Measurements from ENCODE around the gene TPSAB1. TPM values are rescaled to one million over a fixed set of nuclear protein-coding genes. Genes with fewer than 3 reads are reported as not detected.

Gene TPSAB1
- total RNA-seq, 1 experiment from 2014 or later: not detected

DNA sequence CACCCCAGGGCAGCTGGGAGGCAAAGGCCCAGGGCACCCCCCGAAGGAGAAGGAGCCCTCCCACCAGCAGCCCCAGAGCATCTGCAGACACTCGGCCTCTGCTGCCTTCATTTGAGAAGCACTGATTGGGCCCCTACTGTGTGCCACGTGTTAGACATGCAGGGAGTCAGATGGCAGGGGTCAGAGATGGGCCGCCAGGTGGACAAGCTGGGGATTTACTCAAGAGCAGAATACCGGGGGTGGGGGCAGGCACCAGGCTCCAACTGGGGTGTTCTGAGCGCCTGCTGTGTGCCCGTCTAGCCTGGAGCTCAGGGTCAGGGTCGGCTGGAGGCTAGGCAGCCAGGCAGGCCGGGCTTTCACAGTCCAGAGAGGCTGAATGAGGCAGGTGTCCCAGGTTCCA lies 34.2 kb upstream of the TPSAB1 start:
- Histone ChIP-seq H3K9me2 (replicated peaks; ENCODE audit: insufficient read depth, low read length) (no peaks in the 10 kb centered on the region), H3K79me2 (ENCODE audit: low read length) (no peaks in the 10 kb centered on the region), H3K9me3 (ENCODE audit: low read length) (no peaks in the 10 kb centered on the region), H3K27me3 (ENCODE audit: low read length) (no peaks in the 10 kb centered on the region), H3K4me2 (ENCODE audit: low read depth, low read length, poor library complexity, severe bottlenecking) (no peak overlapping the region), H3K9ac (ENCODE audit: low read length) (no peak overlapping the region), H3K4me3 (ENCODE audit: low read length) (no peak overlapping the region), H3K27ac (ENCODE audit: low read length) (no peak overlapping the region), H3K36me3 (ENCODE audit: insufficient read depth, low read length) (no peaks in the 10 kb centered on the region), H2AFZ (ENCODE audit: low read length) (no peak overlapping the region), H3K4me1 (ENCODE audit: low read length) (no peaks in the 10 kb centered on the region), H4K20me1 (ENCODE audit: insufficient read depth, low read depth, low read length) (no peaks in the 10 kb centered on the region)
- peak; percentile 48 for DNase-seq

DNA sequence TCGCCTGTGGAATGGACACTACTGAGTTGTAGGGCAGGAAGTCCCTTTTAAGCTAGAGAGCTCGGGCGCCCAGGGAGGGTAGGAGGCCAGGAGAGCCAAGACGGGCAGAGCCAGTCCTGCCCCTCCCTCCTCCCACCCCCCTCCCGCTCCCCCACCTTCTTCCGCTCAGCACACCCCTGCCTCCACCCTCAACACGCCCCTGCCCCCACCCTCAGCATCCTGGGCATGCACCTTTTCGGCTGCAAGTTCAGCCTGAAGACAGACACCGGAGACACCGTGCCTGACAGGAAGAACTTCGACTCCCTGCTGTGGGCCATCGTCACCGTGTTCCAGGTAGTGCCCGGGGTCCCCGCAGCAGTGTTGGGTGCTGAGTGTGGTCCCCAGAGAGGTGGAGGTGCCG lies 33.7 kb upstream of the TPSAB1 start:
- no peaks in the 10 kb centered on the region for H3K4me1 ChIP-seq (ENCODE audit: low read length)
- no peaks in the 10 kb centered on the region for H3K27me3 ChIP-seq (ENCODE audit: low read length)
- H3K36me3 ChIP-seq (ENCODE audit: insufficient read depth, low read length): no peaks in the 10 kb centered on the region
- H4K20me1 ChIP-seq (ENCODE audit: insufficient read depth, low read depth, low read length): no peaks in the 10 kb centered on the region
- no peak overlapping the region for H3K9ac ChIP-seq (ENCODE audit: low read length)
- H3K9me2 ChIP-seq (replicated peaks; ENCODE audit: insufficient read depth, low read length): no peaks in the 10 kb centered on the region
- H3K4me2 ChIP-seq (ENCODE audit: low read depth, low read length, poor library complexity, severe bottlenecking): no peak overlapping the region
- H3K79me2 ChIP-seq (ENCODE audit: low read length): no peaks in the 10 kb centered on the region
- no peaks in the 10 kb centered on the region for H3K9me3 ChIP-seq (ENCODE audit: low read length)
- H3K27ac ChIP-seq (ENCODE audit: low read length): no peak overlapping the region
- no peak overlapping the region for H3K4me3 ChIP-seq (ENCODE audit: low read length)
- no peak for DNase-seq
- H2AFZ ChIP-seq (ENCODE audit: low read length): no peak overlapping the region

DNA sequence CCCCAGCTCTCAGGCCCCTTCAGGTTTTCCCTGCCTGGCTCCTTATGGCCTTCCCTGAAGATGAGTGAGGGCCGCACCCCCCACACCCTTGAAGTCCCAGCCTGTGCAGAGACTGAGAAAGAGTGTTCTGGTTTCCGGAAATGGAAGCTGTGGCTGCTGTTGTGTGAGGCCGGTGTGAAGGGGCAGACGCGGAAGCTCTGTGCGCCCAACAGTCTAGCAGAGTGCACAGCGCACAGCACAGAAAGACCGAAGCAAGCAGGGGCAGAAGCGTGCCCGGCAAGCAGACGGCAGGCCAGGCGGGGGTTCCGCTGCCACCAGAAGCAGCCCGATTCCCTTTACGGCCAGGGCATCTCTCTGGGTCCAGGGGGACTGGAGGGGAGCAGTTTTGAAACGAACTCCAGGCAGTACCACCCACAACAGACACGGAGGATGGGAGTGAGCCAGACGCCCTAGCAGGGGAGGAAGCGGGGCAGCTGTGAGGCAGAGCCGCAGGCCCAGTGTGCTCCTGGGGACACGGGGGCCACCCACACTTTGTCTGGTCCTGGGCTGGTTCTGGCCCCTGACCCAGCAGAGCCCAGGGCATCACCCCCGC lies 32.2 kb upstream of the TPSAB1 start:
- H3K4me1 ChIP-seq (ENCODE audit: low read length): no peaks in the 10 kb centered on the region
- no peak overlapping the region for H3K4me3 ChIP-seq (ENCODE audit: low read length)
- H3K9me3 ChIP-seq (ENCODE audit: low read length): no peaks in the 10 kb centered on the region
- no peaks in the 10 kb centered on the region for H4K20me1 ChIP-seq (ENCODE audit: insufficient read depth, low read depth, low read length)
- no peaks in the 10 kb centered on the region for H3K36me3 ChIP-seq (ENCODE audit: insufficient read depth, low read length)
- no peaks in the 10 kb centered on the region for H3K27me3 ChIP-seq (ENCODE audit: low read length)
- H3K27ac ChIP-seq (ENCODE audit: low read length): no peak overlapping the region
- DNase-seq: no peak
- no peaks in the 10 kb centered on the region for H3K79me2 ChIP-seq (ENCODE audit: low read length)
- no peak overlapping the region for H3K9ac ChIP-seq (ENCODE audit: low read length)
- H3K9me2 ChIP-seq (replicated peaks; ENCODE audit: insufficient read depth, low read length): no peaks in the 10 kb centered on the region
- H3K4me2 ChIP-seq (ENCODE audit: low read depth, low read length, poor library complexity, severe bottlenecking): no peak overlapping the region
- H2AFZ ChIP-seq (ENCODE audit: low read length): no peak overlapping the region

DNA sequence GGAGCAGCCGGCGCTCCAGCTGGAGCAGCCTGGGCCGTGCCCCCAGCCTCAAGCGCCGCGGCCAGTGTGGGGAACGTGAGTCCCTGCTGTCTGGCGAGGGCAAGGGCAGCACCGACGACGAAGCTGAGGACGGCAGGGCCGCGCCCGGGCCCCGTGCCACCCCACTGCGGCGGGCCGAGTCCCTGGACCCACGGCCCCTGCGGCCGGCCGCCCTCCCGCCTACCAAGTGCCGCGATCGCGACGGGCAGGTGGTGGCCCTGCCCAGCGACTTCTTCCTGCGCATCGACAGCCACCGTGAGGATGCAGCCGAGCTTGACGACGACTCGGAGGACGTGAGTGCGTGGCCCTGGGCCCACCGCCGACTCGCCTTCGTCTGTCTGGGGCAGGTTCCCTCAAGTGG lies 31.4 kb upstream of the TPSAB1 start:
- Histone ChIP-seq H3K36me3 (ENCODE audit: insufficient read depth, low read length) (no peaks in the 10 kb centered on the region), H3K9me2 (replicated peaks; ENCODE audit: insufficient read depth, low read length) (no peaks in the 10 kb centered on the region), H3K79me2 (ENCODE audit: low read length) (no peaks in the 10 kb centered on the region), H3K9me3 (ENCODE audit: low read length) (no peaks in the 10 kb centered on the region), H2AFZ (ENCODE audit: low read length) (no peak overlapping the region), H3K4me2 (ENCODE audit: low read depth, low read length, poor library complexity, severe bottlenecking) (no peak overlapping the region), H3K9ac (ENCODE audit: low read length) (no peak overlapping the region), H3K27ac (ENCODE audit: low read length) (no peak overlapping the region), H3K4me1 (ENCODE audit: low read length) (no peaks in the 10 kb centered on the region), H3K4me3 (ENCODE audit: low read length) (no peak overlapping the region), H3K27me3 (ENCODE audit: low read length) (no peaks in the 10 kb centered on the region), H4K20me1 (ENCODE audit: insufficient read depth, low read depth, low read length) (no peaks in the 10 kb centered on the region; the same call in 1 of the 2 replicates)
- no peak for DNase-seq

DNA sequence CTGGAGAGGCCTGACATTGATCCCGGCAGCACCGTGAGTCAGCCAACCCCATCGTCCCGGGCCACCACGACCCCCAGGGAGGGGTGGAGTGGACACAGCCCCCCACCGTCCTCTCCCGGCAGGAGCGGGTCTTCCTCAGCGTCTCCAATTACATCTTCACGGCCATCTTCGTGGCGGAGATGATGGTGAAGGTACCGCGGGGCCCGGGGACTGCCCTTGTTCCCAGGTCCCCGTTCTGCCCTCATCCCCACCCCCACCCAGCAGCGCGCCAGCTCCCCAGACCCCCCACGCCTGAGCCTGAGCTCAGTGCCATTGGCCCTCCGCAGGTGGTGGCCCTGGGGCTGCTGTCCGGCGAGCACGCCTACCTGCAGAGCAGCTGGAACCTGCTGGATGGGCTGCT lies 30.0 kb upstream of the TPSAB1 start:
- Histone ChIP-seq H4K20me1 (ENCODE audit: insufficient read depth, low read depth, low read length) (no peaks in the 10 kb centered on the region; the same call in 1 of the 2 replicates), H3K79me2 (ENCODE audit: low read length) (no peaks in the 10 kb centered on the region), H3K27me3 (ENCODE audit: low read length) (no peaks in the 10 kb centered on the region), H3K9me2 (replicated peaks; ENCODE audit: insufficient read depth, low read length) (no peaks in the 10 kb centered on the region), H3K9ac (ENCODE audit: low read length) (no peak overlapping the region), H3K27ac (ENCODE audit: low read length) (no peak overlapping the region), H3K36me3 (ENCODE audit: insufficient read depth, low read length) (no peaks in the 10 kb centered on the region), H2AFZ (ENCODE audit: low read length) (no peak overlapping the region), H3K9me3 (ENCODE audit: low read length) (no peaks in the 10 kb centered on the region), H3K4me2 (ENCODE audit: low read depth, low read length, poor library complexity, severe bottlenecking) (no peak overlapping the region), H3K4me1 (ENCODE audit: low read length) (no peaks in the 10 kb centered on the region), H3K4me3 (ENCODE audit: low read length) (no peak overlapping the region)
- DNase-seq: no peak

DNA sequence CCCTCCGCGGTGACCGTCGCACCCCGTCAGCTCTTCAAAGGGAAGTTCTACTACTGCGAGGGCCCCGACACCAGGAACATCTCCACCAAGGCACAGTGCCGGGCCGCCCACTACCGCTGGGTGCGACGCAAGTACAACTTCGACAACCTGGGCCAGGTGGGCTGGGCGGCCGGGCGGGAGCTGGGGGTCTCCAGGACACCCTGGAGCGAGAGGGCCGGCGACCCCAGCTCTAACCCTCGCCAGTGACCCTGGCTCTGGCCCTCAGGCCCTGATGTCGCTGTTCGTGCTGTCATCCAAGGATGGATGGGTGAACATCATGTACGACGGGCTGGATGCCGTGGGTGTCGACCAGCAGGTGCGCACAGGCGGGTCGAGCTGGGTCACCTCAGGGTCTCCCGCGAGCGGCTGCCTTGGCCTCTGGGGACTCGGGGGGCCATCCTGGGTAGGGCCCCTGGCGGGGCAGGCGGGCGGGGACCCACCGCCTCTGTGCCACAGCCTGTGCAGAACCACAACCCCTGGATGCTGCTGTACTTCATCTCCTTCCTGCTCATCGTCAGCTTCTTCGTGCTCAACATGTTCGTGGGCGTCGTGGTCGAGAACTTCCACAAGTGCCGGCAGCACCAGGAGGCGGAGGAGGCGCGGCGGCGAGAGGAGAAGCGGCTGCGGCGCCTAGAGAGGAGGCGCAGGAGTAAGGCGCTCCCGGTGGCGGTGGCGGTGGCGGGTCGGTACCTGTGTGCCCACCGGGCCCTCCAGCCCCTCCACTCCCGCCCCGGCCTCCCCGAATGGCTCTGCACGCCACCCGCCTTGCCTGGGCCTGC lies 28.8 kb upstream of the TPSAB1 start:
- H3K9me3 ChIP-seq (ENCODE audit: low read length): no peaks in the 10 kb centered on the region
- H3K4me1 ChIP-seq (ENCODE audit: low read length): no peaks in the 10 kb centered on the region
- no peak overlapping the region for H2AFZ ChIP-seq (ENCODE audit: low read length)
- no peaks in the 10 kb centered on the region for H3K36me3 ChIP-seq (ENCODE audit: insufficient read depth, low read length)
- H3K4me2 ChIP-seq (ENCODE audit: low read depth, low read length, poor library complexity, severe bottlenecking): no peak overlapping the region
- H3K9me2 ChIP-seq (replicated peaks; ENCODE audit: insufficient read depth, low read length): no peaks in the 10 kb centered on the region
- no peak overlapping the region for H3K4me3 ChIP-seq (ENCODE audit: low read length)
- no peak overlapping the region for H3K27ac ChIP-seq (ENCODE audit: low read length)
- no peaks in the 10 kb centered on the region; the same call in 1 of the 2 replicates for H4K20me1 ChIP-seq (ENCODE audit: insufficient read depth, low read depth, low read length)
- no peaks in the 10 kb centered on the region for H3K27me3 ChIP-seq (ENCODE audit: low read length)
- no peak overlapping the region for H3K9ac ChIP-seq (ENCODE audit: low read length)
- H3K79me2 ChIP-seq (ENCODE audit: low read length): no peaks in the 10 kb centered on the region
- no peak for DNase-seq

DNA sequence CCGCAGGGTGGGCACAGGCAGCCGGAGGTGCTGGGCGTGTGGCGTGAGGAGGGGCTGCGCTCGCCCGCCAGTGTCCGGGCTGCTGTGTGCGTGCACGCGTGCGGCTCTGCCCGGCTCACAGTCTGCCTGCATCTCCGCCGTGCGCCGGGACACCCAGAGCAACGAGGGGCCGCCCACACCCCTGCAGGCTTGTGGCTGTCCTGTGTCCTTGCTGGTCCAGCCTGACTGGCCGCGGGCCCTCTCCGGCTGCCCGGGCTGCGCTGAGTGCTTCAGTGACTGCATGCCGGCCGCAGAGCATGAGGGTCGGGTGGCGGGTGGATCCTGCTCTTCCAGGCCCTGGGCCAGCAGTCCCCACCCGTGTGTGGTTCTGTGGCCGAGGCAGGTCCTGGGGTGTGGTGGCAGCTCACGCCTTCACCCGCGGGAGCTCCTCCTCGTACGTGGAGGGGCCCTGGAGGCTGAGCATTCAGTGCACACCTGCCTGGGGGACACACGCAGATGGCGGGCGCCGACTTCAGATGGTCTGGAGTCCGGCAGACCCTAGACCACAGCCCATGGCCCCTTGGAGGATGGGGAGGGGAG lies 27.8 kb upstream of the TPSAB1 start:
- Histone ChIP-seq H3K4me3 (ENCODE audit: low read length) (no peak overlapping the region), H3K9me3 (ENCODE audit: low read length) (no peaks in the 10 kb centered on the region), H3K9ac (ENCODE audit: low read length) (no peak overlapping the region), H3K27me3 (ENCODE audit: low read length) (no peaks in the 10 kb centered on the region), H3K4me1 (ENCODE audit: low read length) (no peaks in the 10 kb centered on the region), H4K20me1 (ENCODE audit: insufficient read depth, low read depth, low read length) (no peaks in the 10 kb centered on the region; the same call in 1 of the 2 replicates), H3K79me2 (ENCODE audit: low read length) (no peaks in the 10 kb centered on the region), H3K36me3 (ENCODE audit: insufficient read depth, low read length) (no peaks in the 10 kb centered on the region), H3K27ac (ENCODE audit: low read length) (no peak overlapping the region), H2AFZ (ENCODE audit: low read length) (no peak overlapping the region), H3K4me2 (ENCODE audit: low read depth, low read length, poor library complexity, severe bottlenecking) (no peak overlapping the region), H3K9me2 (replicated peaks; ENCODE audit: insufficient read depth, low read length) (no peaks in the 10 kb centered on the region)
- DNase-seq: no peak

DNA sequence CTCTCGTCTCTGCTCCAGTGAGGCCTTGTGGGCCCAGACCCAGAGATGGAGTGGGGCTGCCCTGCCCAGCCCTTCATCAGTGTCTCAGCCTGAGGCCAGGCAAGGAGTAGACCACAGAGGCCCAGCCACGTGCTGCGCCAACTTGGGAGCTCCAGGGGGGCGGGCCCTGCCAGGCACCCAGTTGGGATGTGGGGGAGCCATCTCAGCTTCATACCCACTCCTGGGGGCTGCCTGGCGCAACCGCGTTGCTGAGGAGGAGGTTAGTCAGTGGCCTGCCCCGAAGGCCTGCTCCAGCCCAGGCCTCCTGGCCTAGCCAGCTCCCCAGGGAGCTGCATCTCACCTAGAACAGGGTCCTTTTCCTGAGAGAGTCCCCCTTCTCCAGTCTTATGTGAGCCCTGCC lies 27.3 kb upstream of the TPSAB1 start:
- Histone ChIP-seq H4K20me1 (ENCODE audit: insufficient read depth, low read depth, low read length) (no peaks in the 10 kb centered on the region; the same call in 1 of the 2 replicates), H3K4me3 (ENCODE audit: low read length) (no peak overlapping the region), H3K4me2 (ENCODE audit: low read depth, low read length, poor library complexity, severe bottlenecking) (no peak overlapping the region), H3K27ac (ENCODE audit: low read length) (no peak overlapping the region), H3K79me2 (ENCODE audit: low read length) (no peaks in the 10 kb centered on the region), H3K9me2 (replicated peaks; ENCODE audit: insufficient read depth, low read length) (no peaks in the 10 kb centered on the region), H3K27me3 (ENCODE audit: low read length) (no peaks in the 10 kb centered on the region), H3K9ac (ENCODE audit: low read length) (no peak overlapping the region), H3K36me3 (ENCODE audit: insufficient read depth, low read length) (no peaks in the 10 kb centered on the region), H2AFZ (ENCODE audit: low read length) (no peak overlapping the region), H3K9me3 (ENCODE audit: low read length) (no peaks in the 10 kb centered on the region), H3K4me1 (ENCODE audit: low read length) (no peaks in the 10 kb centered on the region)
- DNase-seq: no peak
